Measurements from ENCODE around the gene GPR158. TPM values are rescaled to one million over a fixed set of nuclear protein-coding genes. Genes with fewer than 3 reads are reported as not detected.
"Not testable (repeated sequence)": the region's sequence is repeated elsewhere in the genome, so short reads cannot be mapped to it uniquely, and the experiment has no call there.

The GPR158 gene
- total RNA-seq, 1 experiment from 2014 or later: not detected

- Mint-ChIP-seq H3K27me3 (ENCODE audit: insufficient read depth, unreplicated experiment) (peaks cover 29% of the 10 kb centered on the region), H3K4me3 (ENCODE audit: unreplicated experiment) (no peak overlapping the region), H3K9me3 (ENCODE audit: unreplicated experiment) (peaks cover 8% of the 10 kb centered on the region), H3K4me1 (ENCODE audit: insufficient read depth, unreplicated experiment) (no peaks in the 10 kb centered on the region), H3K36me3 (ENCODE audit: insufficient read depth, unreplicated experiment) (no peaks in the 10 kb centered on the region), H3K27ac (ENCODE audit: low read depth, unreplicated experiment) (no peak overlapping the region)
- POLR2A ChIA-PET: no interaction called here
- no peak for TF ChIP-seq CTCF (IDR thresholded peaks at IDR 0.05; ENCODE audit: unreplicated experiment)
- CTCF ChIA-PET: no interaction called here
- intact Hi-C loops (cut with micrococcal nuclease): no loop called here
- no TSS peak for BruUV-seq (replicated peaks)
- DNase-seq (ENCODE audit: unreplicated experiment): no peak
These were observed 12.4 kb upstream of the GPR158 start for GRCh38 chr10:25162391-25162790.

- peaks cover 40% of the 10 kb centered on the region for H3K27me3 Mint-ChIP-seq (ENCODE audit: insufficient read depth, unreplicated experiment)
- H3K27ac Mint-ChIP-seq (ENCODE audit: low read depth, unreplicated experiment); H3K4me1 Mint-ChIP-seq (ENCODE audit: insufficient read depth, unreplicated experiment); BruUV-seq (replicated peaks); DNase-seq (ENCODE audit: unreplicated experiment); H3K9me3 Mint-ChIP-seq (ENCODE audit: unreplicated experiment); H3K36me3 Mint-ChIP-seq (ENCODE audit: insufficient read depth, unreplicated experiment); intact Hi-C loops (cut with micrococcal nuclease); H3K4me3 Mint-ChIP-seq (ENCODE audit: unreplicated experiment): not testable (repeated sequence)
- ChIA-PET CTCF (interaction anchor here (0.5 to 0.6 kb wide), 2 partner anchors 41 to 1129 kb away, joined by 3 to 5 read pairs; no protein-coding TSS in a partner anchor), POLR2A (interaction anchor here (0.8 kb wide), 1 partner anchor 9 kb away, joined by 4 read pairs; no protein-coding TSS in a partner anchor)
These were observed 11.3 kb upstream of the GPR158 start for GRCh38 chr10:25163464-25163863.

GRCh38 chr10:25169740-25170139, 5.1 kb upstream of the GPR158 start:
- CTCF ChIA-PET: interaction anchor here (1.6 kb wide), 1 partner anchor 57 kb away, joined by 4 read pairs; no protein-coding TSS in a partner anchor
- intact Hi-C loops (cut with micrococcal nuclease): no loop called here
- POLR2A ChIA-PET: no interaction called here
- BruUV-seq (replicated peaks): no TSS peak
- no peak for TF ChIP-seq CTCF (IDR thresholded peaks at IDR 0.05; ENCODE audit: unreplicated experiment)
- H3K27me3 Mint-ChIP-seq (ENCODE audit: insufficient read depth, unreplicated experiment): peaks cover 96% of the 10 kb centered on the region
- H3K27ac Mint-ChIP-seq (ENCODE audit: low read depth, unreplicated experiment): no peak overlapping the region
- H3K4me1 Mint-ChIP-seq (ENCODE audit: insufficient read depth, unreplicated experiment): no peaks in the 10 kb centered on the region
- H3K4me3 Mint-ChIP-seq (ENCODE audit: unreplicated experiment): no peak overlapping the region
- DNase-seq (ENCODE audit: unreplicated experiment): no peak
- H3K36me3 Mint-ChIP-seq (ENCODE audit: insufficient read depth, unreplicated experiment): no peaks in the 10 kb centered on the region
- no peaks in the 10 kb centered on the region for H3K9me3 Mint-ChIP-seq (ENCODE audit: unreplicated experiment)

GRCh38 chr10:25170627-25171026, 4.2 kb upstream of the GPR158 start:
- no peaks in the 10 kb centered on the region for H3K36me3 Mint-ChIP-seq (ENCODE audit: insufficient read depth, unreplicated experiment)
- CTCF ChIA-PET: interaction anchor here (1.6 kb wide), 1 partner anchor 58 kb away, joined by 4 read pairs; no protein-coding TSS in a partner anchor
- TF ChIP-seq CTCF (IDR thresholded peaks at IDR 0.05; ENCODE audit: unreplicated experiment): no peak
- DNase-seq (ENCODE audit: unreplicated experiment): no peak
- H3K27me3 Mint-ChIP-seq (ENCODE audit: insufficient read depth, unreplicated experiment): peaks cover 87% of the 10 kb centered on the region
- BruUV-seq (replicated peaks): no TSS peak
- no peak overlapping the region for H3K27ac Mint-ChIP-seq (ENCODE audit: low read depth, unreplicated experiment)
- no peaks in the 10 kb centered on the region for H3K9me3 Mint-ChIP-seq (ENCODE audit: unreplicated experiment)
- H3K4me1 Mint-ChIP-seq (ENCODE audit: insufficient read depth, unreplicated experiment): no peaks in the 10 kb centered on the region
- POLR2A ChIA-PET: no interaction called here
- intact Hi-C loops (cut with micrococcal nuclease): no loop called here
- no peak overlapping the region for H3K4me3 Mint-ChIP-seq (ENCODE audit: unreplicated experiment)

All from MCF 10A (cell line).